ENCODE results near the gene INSYN2B. TPM values are rescaled to one million over a fixed set of nuclear protein-coding genes. Genes with fewer than 3 reads are reported as not detected.

Gene INSYN2B
- 1 to 10 TPM; 1.6 to 4.7 (median 2.2) TPM for polyA plus RNA-seq (ENCODE audit: insufficient read length in 4 of 4)

- DNase-seq (ENCODE audit: low read depth in 4 of 4, low spot score in 3 of 4), result peak; percentile 75 to 81 (median 79)
These were observed at the start of gene INSYN2B for GRCh38 chr5:169980418-169981053. Gene INSYN2B (minus strand): TSS chr5:169980495. CDS start chr5:169883898, 96,597 bp downstream.

- DNase-seq (ENCODE audit: low read depth in 4 of 4, low spot score in 3 of 4), result no peak
These were observed 47.8 kb upstream of the INSYN2B start for GRCh38 chr5:170028124-170028523.

- no peak for DNase-seq (ENCODE audit: low read depth in 4 of 4, low spot score in 3 of 4)
These were observed 45.6 kb upstream of the INSYN2B start for GRCh38 chr5:170025853-170026252.

DNA sequence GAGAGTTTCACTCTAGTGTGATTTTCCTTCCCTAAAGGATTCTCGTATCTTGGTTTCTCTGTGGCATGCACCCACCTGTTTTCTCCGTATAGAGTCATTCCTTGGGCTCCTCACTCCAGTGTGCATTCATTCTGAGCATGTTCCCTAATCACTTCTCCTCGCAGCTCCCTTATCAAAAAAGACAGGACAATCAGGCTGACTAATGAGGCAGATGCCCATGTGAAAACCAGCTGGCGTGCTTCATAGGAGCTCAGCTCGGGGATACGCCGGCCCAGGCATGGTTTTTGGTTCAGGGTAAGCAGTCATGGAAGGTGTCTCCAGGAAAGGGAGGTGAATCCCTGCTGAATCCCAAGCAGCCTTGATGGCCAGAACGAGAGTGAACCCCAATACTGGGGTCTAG is 41.2 kb upstream of the INSYN2B start:
- DNase-seq (ENCODE audit: low read depth in 4 of 4, low spot score in 3 of 4), result no peak

GRCh38 chr5:170020423-170020822 is 40.1 kb upstream of the INSYN2B start:
- no peak for DNase-seq (ENCODE audit: low read depth in 4 of 4, low spot score in 3 of 4)

DNA sequence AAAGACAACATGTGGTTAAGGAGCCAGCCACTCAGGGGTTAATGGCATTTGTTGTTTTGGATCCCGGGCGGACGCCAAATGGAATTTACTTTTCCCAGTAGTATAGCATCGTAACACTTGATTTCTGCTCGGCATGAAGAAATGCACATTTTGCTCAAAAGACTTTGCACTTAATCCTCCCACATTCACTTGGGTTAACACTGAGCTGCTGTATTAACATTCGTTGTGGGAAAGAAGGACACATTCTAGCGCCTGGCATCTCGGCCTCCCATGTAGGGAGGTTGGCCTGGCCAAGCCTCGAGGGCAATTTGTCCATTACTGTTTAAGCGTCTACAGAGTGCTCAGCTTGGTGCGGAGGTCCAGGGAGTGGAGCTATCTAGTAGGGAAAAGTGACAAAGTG is 32.3 kb upstream of the INSYN2B start:
- DNase-seq (ENCODE audit: low read depth in 4 of 4, low spot score in 3 of 4), result no peak

DNA sequence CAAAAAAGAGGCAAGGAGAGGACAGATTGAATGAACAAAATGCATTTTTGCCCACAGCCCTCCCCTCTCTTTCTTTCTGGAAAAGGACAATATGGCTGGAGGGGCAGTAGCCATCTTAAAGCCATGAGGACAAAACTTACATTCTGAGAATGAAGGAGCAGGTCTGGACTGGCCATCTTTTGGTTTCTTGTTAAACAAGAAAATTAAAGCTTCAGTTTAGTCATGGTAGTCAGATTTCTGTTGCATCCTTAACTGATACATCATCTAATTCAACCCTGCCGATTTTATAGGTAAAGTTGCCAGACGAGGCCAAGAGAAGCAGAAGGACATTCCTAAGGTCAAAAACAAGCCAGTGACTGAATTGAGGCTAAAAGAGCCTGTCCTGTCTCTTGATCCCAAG is 31.5 kb upstream of the INSYN2B start:
- no peak for DNase-seq (ENCODE audit: low read depth in 4 of 4, low spot score in 3 of 4)

- DNase-seq (ENCODE audit: low read depth in 4 of 4, low spot score in 3 of 4), result no peak
These were observed 30.3 kb upstream of the INSYN2B start for GRCh38 chr5:170010595-170010994.

- no peak for DNase-seq (ENCODE audit: low read depth in 4 of 4, low spot score in 3 of 4)
These were observed 28.1 kb upstream of the INSYN2B start for GRCh38 chr5:170008376-170008775.

DNA sequence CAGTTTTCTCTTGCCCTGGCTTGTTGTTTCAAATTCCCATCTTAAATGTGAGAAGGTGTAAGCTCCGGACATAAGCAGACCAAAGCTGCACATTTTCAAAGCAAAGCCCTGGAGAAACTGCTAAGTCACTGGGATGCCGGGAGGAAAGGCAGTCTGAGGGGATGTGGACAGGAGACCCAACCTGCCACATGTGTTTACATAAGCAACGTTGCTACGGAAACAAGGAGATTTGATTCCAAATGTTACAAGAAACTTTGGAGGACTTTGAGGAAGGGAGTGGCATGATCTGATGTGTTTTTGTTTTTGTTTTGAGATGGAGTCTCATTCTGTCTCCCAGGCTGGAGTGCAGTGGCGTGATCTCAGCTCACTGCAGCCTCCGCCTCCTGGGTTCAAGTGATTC is 25.7 kb upstream of the INSYN2B start:
- DNase-seq (ENCODE audit: low read depth in 4 of 4, low spot score in 3 of 4), result peak in 1 of 4 donors; percentile 40

DNA sequence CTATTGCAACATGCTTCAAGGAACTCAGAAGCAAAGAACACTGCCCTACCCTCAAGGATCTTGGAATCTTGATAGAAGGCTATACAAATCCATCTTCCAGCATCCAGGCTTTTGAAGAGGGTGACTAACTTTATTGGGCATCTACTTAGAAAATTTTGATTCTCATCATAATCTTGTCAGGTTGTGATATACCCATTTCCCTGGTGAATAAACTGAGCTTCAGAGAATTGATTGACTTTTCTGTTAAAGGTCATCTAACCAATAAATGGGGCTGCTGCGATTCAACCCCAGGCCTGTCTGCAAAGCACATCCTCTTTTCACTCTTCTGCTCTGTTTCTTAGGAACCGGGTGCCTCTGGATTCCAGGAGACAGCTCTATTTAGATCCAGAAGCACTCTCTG is 19.9 kb upstream of the INSYN2B start:
- DNase-seq (ENCODE audit: low read depth in 4 of 4, low spot score in 3 of 4), result no peak

GRCh38 chr5:169999621-170000020 is 19.3 kb upstream of the INSYN2B start:
- DNase-seq (ENCODE audit: low read depth in 4 of 4, low spot score in 3 of 4), result no peak

- DNase-seq (ENCODE audit: low read depth in 4 of 4, low spot score in 3 of 4), result no peak
These were observed 17.5 kb upstream of the INSYN2B start for GRCh38 chr5:169997798-169998197.

GRCh38 chr5:169993485-169993790 is 13.1 kb upstream of the INSYN2B start:
- no peak for DNase-seq (ENCODE audit: low read depth in 4 of 4, low spot score in 3 of 4)

- DNase-seq (ENCODE audit: low read depth in 4 of 4, low spot score in 3 of 4), result no peak
These were observed 12.6 kb upstream of the INSYN2B start for GRCh38 chr5:169992789-169993484.

DNA sequence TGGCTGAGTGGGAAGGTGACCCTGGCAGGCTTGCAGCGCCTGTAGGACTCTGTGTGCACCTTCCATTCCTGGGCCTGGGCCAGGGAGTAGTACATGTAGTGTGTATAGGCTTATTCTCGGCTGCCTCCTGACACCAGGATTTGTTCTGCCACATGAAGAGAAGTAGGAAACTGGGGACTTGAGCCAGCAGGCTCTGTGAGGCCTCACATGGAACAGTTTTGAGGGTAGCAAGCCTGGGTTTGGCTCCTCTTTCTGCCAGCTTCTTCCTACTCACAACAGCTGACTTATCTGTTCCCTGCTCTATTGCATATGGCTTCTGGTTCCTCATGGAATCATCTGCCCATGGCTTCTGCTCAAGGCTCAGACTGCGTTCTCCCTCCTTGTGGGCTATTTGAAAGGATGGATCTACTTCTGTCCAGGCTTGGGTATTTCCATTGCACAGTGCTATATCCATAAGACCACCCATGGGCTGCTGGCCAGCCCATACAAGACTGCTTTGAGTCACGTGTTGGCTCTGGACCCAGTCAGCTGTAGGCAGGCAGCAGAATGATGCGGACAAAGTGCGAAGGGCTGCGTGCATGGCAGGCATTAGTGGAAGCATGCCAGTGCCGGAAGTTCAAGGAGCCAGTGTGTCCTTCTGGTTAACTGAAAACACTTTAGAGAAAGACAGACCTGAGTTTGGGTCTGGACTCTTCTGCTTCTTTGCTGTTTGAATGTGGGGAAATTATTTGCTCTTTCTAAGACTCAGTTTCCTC is 11.0 kb upstream of the INSYN2B start:
- DNase-seq (ENCODE audit: low read depth in 4 of 4, low spot score in 3 of 4), result no peak

GRCh38 chr5:169989365-169989764 is 9.1 kb upstream of the INSYN2B start:
- DNase-seq (ENCODE audit: low read depth in 4 of 4, low spot score in 3 of 4), result no peak

DNA sequence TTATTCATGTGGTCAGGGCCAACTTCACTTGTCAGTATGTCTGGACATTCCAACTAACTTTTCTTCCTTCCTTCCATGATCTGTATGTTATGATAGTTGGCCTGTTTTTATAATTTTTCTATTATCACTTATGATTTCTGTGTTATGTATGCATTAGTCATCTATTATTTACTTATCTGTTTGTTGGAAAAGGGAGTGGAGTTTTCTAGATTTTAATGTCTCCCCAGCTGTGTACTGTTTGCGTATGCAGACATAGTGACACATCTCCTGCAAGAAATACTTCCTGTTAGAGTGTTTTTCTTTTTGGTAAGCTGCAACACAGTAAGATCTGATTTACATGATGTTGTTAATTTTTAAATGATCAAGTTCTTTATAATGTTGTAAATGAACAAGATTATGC is 8.7 kb upstream of the INSYN2B start:
- no peak for DNase-seq (ENCODE audit: low read depth in 4 of 4, low spot score in 3 of 4)

- DNase-seq (ENCODE audit: low read depth in 4 of 4, low spot score in 3 of 4), result no peak
These were observed 7.9 kb upstream of the INSYN2B start for GRCh38 chr5:169988206-169988605.

DNA sequence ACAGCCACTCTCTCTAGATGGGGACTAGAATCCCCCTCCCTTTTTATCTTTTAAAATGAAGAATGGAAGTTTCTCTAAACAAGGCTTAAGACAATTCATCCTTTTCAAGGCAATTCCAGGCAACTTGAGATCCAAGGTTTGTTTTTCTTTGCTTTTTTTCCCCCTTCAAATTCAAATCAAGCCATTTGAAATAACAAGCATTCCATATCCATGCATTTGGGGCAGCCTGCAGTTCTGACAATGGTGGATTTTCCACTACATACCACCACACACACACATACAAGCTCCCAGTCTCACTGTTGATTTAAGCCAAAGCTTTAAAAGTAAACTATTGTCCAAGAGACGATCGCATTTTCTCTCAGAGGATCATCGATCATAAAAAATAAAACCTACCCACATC is 424 bp downstream of the INSYN2B start:
- DNase-seq (ENCODE audit: low read depth in 4 of 4, low spot score in 3 of 4), result no peak

- no peak for DNase-seq (ENCODE audit: low read depth in 4 of 4, low spot score in 3 of 4)
These were observed 1.6 kb downstream of the INSYN2B start for GRCh38 chr5:169978714-169979113.

All from left renal pelvis (tissue), 4 donors.